HepG2 (cell line): ENCODE results near the gene R3HCC1L. TPM values are rescaled to one million over a fixed set of nuclear protein-coding genes. Genes with fewer than 3 reads are reported as not detected.
A peak's percentile ranks its signal among the peaks of the same experiment; 100 is the strongest.

Experiments
- ERF ChIP-seq: IDR thresholded peaks from 2 replicates; pipeline ENCODE4 v1.6.1; 2018; ENCODE audit warnings: missing biosample characterization, missing genetic modification reagents
- LCORL ChIP-seq, 2 experiments: fragments of 450-650 bp in 1 of 2; sonication (generic) in 1 of 2; formaldehyde crosslinking in 1 of 2; IDR thresholded peaks; 2 replicates each; pipeline versions ENCODE4 v1.5.0 to v1.6.1; 2017 to 2020; ENCODE audit warnings: antibody characterized with exemption in 1 of 2, missing genetic modification reagents in 1 of 2
- SMARCE1 ChIP-seq: fragments of 450-650 bp; IDR thresholded peaks from 2 replicates; pipeline ENCODE4 v1.6.1; 2017; ENCODE audit warnings: borderline replicate concordance
- SRSF4 ChIP-seq: fragments of 200-400 bp; formaldehyde crosslinking; IDR thresholded peaks from one replicate; pipeline ENCODE4 v1.6.1; 2018; ENCODE audit warnings: mild to moderate bottlenecking, low read depth, low read length, moderate library complexity; ENCODE audit not compliant: poor library complexity, severe bottlenecking
- ZFP41 ChIP-seq: sonication (generic); formaldehyde crosslinking; IDR thresholded peaks from 2 replicates; pipeline ENCODE4 v1.4.0; 2020; ENCODE audit warnings: mild to moderate bottlenecking, missing genetic modification reagents, borderline replicate concordance
- ZNF841 ChIP-seq: sonication (generic); formaldehyde crosslinking; IDR thresholded peaks from 2 replicates; pipeline ENCODE4 v1.8.1; 2023; ENCODE audit warnings: missing genetic modification reagents, borderline replicate concordance
- polyA plus RNA-seq, 8 experiments: library from polyadenylated mRNA; depleted of rRNA in 3 of 8; stranded (reverse) in 7 of 8; unstranded in 1 of 8; fragments of >200 nt; fragmentation: Illumina TruSeq in 4 of 8; extraction: Trizol in 4 of 8; gene quantifications; 2 replicates each; pipeline versions ENCODE4 v1.2.1 to v1.2.3, GENCODE V29; 2011 to 2016; ENCODE audit warnings: low read depth in 4 of 8, missing spikeins in 1 of 8, mixed read lengths in 1 of 8; ENCODE audit not compliant: insufficient read depth in 1 of 8
- total RNA-seq, 5 experiments: library from RNA; depleted of rRNA; stranded (reverse); fragments of >200 nt; fragmentation: Illumina TruSeq; extraction: Trizol; gene quantifications; 2 replicates each; pipeline ENCODE4 v1.2.3, GENCODE V29; 2016; ENCODE audit warnings: low read depth in 1 of 5
- TF ChIP-seq, protein P1 (sequence below): sonication (generic); formaldehyde crosslinking; IDR thresholded peaks from one replicate; pipeline ENCODE4 v1.5.1; 2020; ENCODE audit warnings: mild to moderate bottlenecking, missing genetic modification reagents; ENCODE audit errors: not compliant biosample characterization
- TF ChIP-seq, protein P2 (sequence below): sonication (generic); formaldehyde crosslinking; conservative IDR thresholded peaks from 2 replicates; pipeline ENCODE4 v1.8.1; 2023; ENCODE audit warnings: missing genetic modification reagents
- TF ChIP-seq, protein P3 (sequence below): sonication (generic); formaldehyde crosslinking; conservative IDR thresholded peaks from 2 replicates; pipeline ENCODE4 v1.4.0; 2020; ENCODE audit warnings: mild to moderate bottlenecking, missing genetic modification reagents, moderate library complexity
- TF ChIP-seq, protein P4 (sequence below): sonication (generic); formaldehyde crosslinking; IDR thresholded peaks from 2 replicates; pipeline ENCODE4 v1.5.1; 2020; ENCODE audit warnings: missing genetic modification reagents, mild to moderate bottlenecking, borderline replicate concordance

The R3HCC1L gene
- total and polyA plus RNA-seq, 2 of the 13 experiments (the other 11 are each of a cell fraction or from before 2014, with no cell fraction given) = 6.5 to 12.2 TPM

DNA sequence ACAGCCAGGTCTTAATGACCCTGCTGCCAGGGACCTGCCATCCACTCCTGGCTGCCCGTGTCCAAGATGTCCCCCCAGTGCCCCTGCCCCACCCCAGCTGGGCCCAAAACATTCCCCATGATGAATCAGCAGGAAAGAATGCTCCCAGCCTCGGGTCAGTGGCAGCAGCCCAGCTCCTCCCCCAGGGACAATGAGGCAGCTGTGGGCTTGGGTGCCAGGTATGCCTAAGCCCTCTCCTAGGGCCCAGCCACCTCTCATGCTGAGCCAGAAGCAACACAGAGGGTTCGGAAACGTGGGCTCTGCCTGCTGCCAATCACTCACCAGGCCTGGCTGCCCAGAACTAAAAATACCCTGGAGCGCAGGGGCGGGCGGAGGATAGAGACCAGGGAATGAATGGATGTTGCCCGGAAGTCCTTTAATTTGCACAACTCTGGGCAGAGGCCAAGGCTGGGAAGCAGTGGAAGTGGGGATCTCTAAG, 135.0 kb downstream of the R3HCC1L start (continued):
- TF ChIP-seq, protein P1, sequence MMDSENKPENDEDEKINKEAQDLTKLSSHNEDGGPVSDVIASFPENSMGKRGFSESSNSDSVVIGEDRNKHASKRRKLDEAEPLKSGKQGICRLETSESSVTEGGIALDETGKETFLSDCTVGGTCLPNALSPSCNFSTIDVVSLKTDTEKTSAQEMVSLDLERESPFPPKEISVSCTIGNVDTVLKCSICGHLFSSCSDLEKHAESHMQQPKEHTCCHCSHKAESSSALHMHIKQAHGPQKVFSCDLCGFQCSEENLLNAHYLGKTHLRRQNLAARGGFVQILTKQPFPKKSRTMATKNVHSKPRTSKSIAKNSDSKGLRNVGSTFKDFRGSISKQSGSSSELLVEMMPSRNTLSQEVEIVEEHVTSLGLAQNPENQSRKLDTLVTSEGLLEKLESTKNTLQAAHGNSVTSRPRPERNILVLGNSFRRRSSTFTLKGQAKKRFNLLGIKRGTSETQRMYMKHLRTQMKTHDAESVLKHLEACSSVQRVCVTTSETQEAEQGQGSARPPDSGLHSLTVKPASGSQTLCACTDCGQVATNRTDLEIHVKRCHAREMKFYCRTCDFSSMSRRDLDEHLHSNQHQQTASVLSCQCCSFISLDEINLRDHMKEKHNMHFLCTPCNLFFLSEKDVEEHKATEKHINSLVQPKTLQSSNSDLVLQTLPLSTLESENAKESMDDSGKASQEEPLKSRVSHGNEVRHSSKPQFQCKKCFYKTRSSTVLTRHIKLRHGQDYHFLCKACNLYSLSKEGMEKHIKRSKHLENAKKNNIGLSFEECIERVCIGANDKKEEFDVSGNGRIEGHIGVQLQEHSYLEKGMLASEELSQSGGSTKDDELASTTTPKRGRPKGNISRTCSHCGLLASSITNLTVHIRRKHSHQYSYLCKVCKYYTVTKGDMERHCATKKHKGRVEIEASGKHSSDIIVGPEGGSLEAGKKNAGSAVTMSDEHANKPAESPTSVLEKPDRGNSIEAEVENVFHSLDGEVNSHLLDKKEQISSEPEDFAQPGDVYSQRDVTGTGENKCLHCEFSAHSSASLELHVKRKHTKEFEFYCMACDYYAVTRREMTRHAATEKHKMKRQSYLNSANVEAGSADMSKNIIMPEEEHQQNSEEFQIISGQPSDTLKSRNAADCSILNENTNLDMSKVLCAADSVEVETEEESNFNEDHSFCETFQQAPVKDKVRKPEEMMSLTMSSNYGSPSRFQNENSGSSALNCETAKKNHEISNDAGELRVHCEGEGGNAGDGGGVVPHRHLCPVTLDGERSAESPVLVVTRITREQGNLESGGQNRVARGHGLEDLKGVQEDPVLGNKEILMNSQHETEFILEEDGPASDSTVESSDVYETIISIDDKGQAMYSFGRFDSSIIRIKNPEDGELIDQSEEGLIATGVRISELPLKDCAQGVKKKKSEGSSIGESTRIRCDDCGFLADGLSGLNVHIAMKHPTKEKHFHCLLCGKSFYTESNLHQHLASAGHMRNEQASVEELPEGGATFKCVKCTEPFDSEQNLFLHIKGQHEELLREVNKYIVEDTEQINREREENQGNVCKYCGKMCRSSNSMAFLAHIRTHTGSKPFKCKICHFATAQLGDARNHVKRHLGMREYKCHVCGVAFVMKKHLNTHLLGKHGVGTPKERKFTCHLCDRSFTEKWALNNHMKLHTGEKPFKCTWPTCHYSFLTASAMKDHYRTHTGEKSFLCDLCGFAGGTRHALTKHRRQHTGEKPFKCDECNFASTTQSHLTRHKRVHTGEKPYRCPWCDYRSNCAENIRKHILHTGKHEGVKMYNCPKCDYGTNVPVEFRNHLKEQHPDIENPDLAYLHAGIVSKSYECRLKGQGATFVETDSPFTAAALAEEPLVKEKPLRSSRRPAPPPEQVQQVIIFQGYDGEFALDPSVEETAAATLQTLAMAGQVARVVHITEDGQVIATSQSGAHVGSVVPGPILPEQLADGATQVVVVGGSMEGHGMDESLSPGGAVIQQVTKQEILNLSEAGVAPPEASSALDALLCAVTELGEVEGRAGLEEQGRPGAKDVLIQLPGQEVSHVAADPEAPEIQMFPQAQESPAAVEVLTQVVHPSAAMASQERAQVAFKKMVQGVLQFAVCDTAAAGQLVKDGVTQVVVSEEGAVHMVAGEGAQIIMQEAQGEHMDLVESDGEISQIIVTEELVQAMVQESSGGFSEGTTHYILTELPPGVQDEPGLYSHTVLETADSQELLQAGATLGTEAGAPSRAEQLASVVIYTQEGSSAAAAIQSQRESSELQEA (CRISPR knock-in tag) = no peak
- TF ChIP-seq ZFP41 (CRISPR knock-in tag) (no peak), ERF (peak; percentile 29; the same call in 1 of the 2 replicates), SRSF4 (no peak), SMARCE1 (no peak), LCORL (IDR thresholded peaks at IDR 0.05) (no peak), LCORL (CRISPR knock-in tag; IDR thresholded peaks at IDR 0.05) (peak; percentile 50; the same call in 1 of the 2 replicates), ZNF841 (CRISPR knock-in tag) (no peak)
- TF ChIP-seq, protein P2, sequence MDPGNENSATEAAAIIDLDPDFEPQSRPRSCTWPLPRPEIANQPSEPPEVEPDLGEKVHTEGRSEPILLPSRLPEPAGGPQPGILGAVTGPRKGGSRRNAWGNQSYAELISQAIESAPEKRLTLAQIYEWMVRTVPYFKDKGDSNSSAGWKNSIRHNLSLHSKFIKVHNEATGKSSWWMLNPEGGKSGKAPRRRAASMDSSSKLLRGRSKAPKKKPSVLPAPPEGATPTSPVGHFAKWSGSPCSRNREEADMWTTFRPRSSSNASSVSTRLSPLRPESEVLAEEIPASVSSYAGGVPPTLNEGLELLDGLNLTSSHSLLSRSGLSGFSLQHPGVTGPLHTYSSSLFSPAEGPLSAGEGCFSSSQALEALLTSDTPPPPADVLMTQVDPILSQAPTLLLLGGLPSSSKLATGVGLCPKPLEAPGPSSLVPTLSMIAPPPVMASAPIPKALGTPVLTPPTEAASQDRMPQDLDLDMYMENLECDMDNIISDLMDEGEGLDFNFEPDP (CRISPR knock-in tag) = no peak
- TF ChIP-seq, protein P3, sequence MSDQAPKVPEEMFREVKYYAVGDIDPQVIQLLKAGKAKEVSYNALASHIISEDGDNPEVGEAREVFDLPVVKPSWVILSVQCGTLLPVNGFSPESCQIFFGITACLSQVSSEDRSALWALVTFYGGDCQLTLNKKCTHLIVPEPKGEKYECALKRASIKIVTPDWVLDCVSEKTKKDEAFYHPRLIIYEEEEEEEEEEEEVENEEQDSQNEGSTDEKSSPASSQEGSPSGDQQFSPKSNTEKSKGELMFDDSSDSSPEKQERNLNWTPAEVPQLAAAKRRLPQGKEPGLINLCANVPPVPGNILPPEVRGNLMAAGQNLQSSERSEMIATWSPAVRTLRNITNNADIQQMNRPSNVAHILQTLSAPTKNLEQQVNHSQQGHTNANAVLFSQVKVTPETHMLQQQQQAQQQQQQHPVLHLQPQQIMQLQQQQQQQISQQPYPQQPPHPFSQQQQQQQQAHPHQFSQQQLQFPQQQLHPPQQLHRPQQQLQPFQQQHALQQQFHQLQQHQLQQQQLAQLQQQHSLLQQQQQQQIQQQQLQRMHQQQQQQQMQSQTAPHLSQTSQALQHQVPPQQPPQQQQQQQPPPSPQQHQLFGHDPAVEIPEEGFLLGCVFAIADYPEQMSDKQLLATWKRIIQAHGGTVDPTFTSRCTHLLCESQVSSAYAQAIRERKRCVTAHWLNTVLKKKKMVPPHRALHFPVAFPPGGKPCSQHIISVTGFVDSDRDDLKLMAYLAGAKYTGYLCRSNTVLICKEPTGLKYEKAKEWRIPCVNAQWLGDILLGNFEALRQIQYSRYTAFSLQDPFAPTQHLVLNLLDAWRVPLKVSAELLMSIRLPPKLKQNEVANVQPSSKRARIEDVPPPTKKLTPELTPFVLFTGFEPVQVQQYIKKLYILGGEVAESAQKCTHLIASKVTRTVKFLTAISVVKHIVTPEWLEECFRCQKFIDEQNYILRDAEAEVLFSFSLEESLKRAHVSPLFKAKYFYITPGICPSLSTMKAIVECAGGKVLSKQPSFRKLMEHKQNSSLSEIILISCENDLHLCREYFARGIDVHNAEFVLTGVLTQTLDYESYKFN = peak; percentile 31
- TF ChIP-seq, protein P4, sequence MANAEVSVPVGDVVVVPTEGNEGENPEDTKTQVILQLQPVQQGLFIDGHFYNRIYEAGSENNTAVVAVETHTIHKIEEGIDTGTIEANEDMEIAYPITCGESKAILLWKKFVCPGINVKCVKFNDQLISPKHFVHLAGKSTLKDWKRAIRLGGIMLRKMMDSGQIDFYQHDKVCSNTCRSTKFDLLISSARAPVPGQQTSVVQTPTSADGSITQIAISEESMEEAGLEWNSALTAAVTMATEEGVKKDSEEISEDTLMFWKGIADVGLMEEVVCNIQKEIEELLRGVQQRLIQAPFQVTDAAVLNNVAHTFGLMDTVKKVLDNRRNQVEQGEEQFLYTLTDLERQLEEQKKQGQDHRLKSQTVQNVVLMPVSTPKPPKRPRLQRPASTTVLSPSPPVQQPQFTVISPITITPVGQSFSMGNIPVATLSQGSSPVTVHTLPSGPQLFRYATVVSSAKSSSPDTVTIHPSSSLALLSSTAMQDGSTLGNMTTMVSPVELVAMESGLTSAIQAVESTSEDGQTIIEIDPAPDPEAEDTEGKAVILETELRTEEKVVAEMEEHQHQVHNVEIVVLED (CRISPR knock-in tag) = no peak
